ENCODE measurements around the gene GALNT2. TPM values are rescaled to one million over a fixed set of nuclear protein-coding genes. Genes with fewer than 3 reads are reported as not detected.
A peak's percentile ranks its signal among the peaks of the same experiment; 100 is the strongest.

GALNT2 gene
- total and polyA plus RNA-seq, 10 of the 15 experiments (the other 5 are each of a cell fraction or from before 2014, with no cell fraction given): 0.52 to 27.7 (median 16.3) TPM

DNA sequence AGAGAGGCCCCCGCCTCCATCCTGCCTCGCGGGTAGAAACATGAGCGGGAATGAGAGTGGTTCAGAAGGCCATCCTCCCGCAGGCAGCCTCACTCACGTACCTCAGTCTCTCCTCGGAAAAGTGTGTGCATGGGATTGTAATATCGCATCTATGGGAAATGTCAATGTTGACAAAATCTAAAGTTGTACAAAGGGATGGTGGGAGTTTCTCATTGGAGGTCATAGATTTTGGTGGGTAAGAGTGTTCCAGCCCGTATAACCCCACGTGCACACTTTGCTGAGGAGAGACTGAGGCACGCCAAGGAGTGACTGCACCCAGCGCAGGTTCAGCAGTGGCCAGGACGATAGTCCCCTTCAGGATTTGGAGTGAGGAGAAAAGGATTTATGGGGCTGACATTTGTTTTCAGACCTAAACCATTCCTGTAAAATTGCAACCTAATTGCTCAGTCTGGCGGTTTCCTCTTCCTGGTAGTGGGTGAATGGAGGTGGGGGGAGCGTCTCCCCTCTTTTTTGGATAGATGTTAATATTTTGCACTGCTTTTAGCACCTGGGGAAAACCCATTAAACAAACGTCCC is 59.6 kb downstream of the GALNT2 start:
- RAD21 ChIA-PET (ENCODE audit: unreplicated experiment): interaction anchor here (6.7 kb wide), 1 partner anchor 15 kb away, joined by 99 read pairs; no protein-coding TSS in a partner anchor
- Histone ChIP-seq H3K4me1 (ENCODE audit: control insufficient read depth, insufficient read depth, low read length) (peaks cover 47% of the 10 kb centered on the region), H3K4me2 (ENCODE audit: control insufficient read depth, insufficient read depth) (peak overlapping the region; percentile 32; the same call in 1 of the 2 replicates), H3K27ac (ENCODE audit: control insufficient read depth, insufficient read depth) (no peak overlapping the region; the same call in 1 of the 2 replicates), H3K79me2 (ENCODE audit: control insufficient read depth, insufficient read depth, low read length) (peaks cover 28% of the 10 kb centered on the region), H2AFZ (ENCODE audit: control insufficient read depth, low read depth, low read length) (no peak overlapping the region), H4K20me1 (ENCODE audit: control insufficient read depth, insufficient read depth) (no peaks in the 10 kb centered on the region; the same call in 1 of the 2 replicates), H3K9me3 (replicated peaks; ENCODE audit: control insufficient read depth, insufficient read depth, low read length) (no peaks in the 10 kb centered on the region), H3K27me3 (replicated peaks in 1 of 2; ENCODE audit: control insufficient read depth in 2 of 2, insufficient read depth in 2 of 2, low read length in 1 of 2) (no peaks in the 10 kb centered on the region), H3K9ac (ENCODE audit: control insufficient read depth, insufficient read depth, low read length) (no peak overlapping the region), H3K36me3 (ENCODE audit: control insufficient read depth in 2 of 2, insufficient read depth in 2 of 2, low read length in 1 of 2) (no peaks in the 10 kb centered on the region; a peak in 1 of 4 replicates), H3K4me3 (no peak overlapping the region)
- CTCF ChIA-PET: no interaction called here
- intact Hi-C loops (cut with micrococcal nuclease; ENCODE audit: unreplicated experiment): no loop called here
- POLR2A ChIA-PET: interaction anchor here (1.1 kb wide), 1 partner anchor 19 kb away, joined by 3 read pairs; no protein-coding TSS in a partner anchor
- BruUV-seq (replicated peaks): no TSS peak
- ATAC-seq: no peak
- FAIRE-seq: no peak
- no peak for TF ChIP-seq CEBPZ (IDR thresholded peaks at IDR 0.05; ENCODE audit: low read depth, low read length)
- TF ChIP-seq, protein P1, sequence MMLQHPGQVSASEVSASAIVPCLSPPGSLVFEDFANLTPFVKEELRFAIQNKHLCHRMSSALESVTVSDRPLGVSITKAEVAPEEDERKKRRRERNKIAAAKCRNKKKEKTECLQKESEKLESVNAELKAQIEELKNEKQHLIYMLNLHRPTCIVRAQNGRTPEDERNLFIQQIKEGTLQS (IDR thresholded peaks at IDR 0.05; ENCODE audit: borderline replicate concordance, extremely low read depth, low read depth, low read length): peak; percentile 8; the same call in 1 of the 2 replicates
- no peak for DNase-seq (ENCODE audit: low read depth, low spot score)
- 82% methylated on average over 16 of the region's 16 CpGs for WGBS (ENCODE audit: insufficient coverage, insufficient replicate concordance, low lambda C conversion rate, missing lambda C conversion rate)
- in situ Hi-C loops (cut with MboI): no loop called here
- SMC1A ChIA-PET (ENCODE audit: uncharacterized antibody, unreplicated experiment): interaction anchor here (1.3 kb wide), 1 partner anchor 17 kb away, joined by 5 read pairs; no protein-coding TSS in a partner anchor
